MM.1S (cell line): ENCODE measurements around the gene MFSD2A.
"Not testable (repeated sequence)": the region's sequence is repeated elsewhere in the genome, so short reads cannot be mapped to it uniquely, and the experiment has no call there.

Experiments used
- EZH2 ChIP-seq: fragments of 300-600 bp; sonication (generic); optimal IDR thresholded peaks from 2 replicates; pipeline ENCODE3; 2017; ENCODE audit warnings: low read depth, mild to moderate bottlenecking, antibody characterized with exemption, low read length, mixed read lengths
- EZH2phosphoT487 ChIP-seq: fragments of 300-600 bp; sonication (generic); IDR thresholded peaks from 2 replicates; pipeline ENCODE4 v1.6.1; 2018; ENCODE audit warnings: antibody characterized with exemption, low read length
- TF ChIP-seq, protein P1 (sequence below): fragments of 300-600 bp; sonication (generic); IDR thresholded peaks from 2 replicates; pipeline ENCODE4 v1.5.1; 2016; ENCODE audit warnings: antibody characterized with exemption, low read length, mixed read lengths

DNA sequence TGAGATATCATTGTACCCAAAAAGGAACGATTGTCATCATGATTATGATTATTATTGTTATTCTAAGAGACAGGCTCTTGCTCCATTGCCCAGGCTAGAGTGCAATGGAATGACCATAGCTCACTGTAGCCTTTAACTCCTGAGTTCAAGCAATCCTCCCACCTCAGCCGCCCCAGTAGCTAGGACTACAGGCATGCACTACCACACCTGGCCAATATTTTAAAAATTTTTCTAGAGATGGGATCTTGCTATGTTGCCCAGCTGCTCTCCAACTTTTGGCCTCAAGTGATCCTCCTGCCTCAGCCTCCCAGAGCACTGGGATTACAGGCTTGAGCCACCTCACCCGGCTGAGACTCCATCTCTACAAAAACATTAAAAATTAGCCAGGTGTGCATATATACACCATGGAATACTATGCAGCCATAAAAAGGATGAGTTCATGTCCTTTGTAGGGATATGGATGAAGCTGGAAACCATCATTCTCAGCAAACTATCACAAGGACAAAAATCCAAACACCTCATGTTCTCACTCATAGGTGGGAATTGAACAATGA, 52.6 kb downstream of the MFSD2A start:
- TF ChIP-seq, protein P1, sequence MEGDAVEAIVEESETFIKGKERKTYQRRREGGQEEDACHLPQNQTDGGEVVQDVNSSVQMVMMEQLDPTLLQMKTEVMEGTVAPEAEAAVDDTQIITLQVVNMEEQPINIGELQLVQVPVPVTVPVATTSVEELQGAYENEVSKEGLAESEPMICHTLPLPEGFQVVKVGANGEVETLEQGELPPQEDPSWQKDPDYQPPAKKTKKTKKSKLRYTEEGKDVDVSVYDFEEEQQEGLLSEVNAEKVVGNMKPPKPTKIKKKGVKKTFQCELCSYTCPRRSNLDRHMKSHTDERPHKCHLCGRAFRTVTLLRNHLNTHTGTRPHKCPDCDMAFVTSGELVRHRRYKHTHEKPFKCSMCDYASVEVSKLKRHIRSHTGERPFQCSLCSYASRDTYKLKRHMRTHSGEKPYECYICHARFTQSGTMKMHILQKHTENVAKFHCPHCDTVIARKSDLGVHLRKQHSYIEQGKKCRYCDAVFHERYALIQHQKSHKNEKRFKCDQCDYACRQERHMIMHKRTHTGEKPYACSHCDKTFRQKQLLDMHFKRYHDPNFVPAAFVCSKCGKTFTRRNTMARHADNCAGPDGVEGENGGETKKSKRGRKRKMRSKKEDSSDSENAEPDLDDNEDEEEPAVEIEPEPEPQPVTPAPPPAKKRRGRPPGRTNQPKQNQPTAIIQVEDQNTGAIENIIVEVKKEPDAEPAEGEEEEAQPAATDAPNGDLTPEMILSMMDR: not testable (repeated sequence)
- not testable (repeated sequence) for TF ChIP-seq EZH2, EZH2phosphoT487
